AG09319 (cell line): ENCODE results near the gene STARD7.

Experiments
- DNase-seq: peaks from one replicate; pipeline ENCODE4 v3.0.0-alpha.2; 2010; ENCODE audit warnings: low read depth; ENCODE audit errors: extremely low read depth
- TF ChIP-seq, protein P1 (sequence below): IDR thresholded peaks from 2 replicates; pipeline ENCODE4 v1.5.1; 2011; ENCODE audit warnings: low read depth, mild to moderate bottlenecking, inconsistent platforms, low read length, moderate library complexity

Gene STARD7

DNA sequence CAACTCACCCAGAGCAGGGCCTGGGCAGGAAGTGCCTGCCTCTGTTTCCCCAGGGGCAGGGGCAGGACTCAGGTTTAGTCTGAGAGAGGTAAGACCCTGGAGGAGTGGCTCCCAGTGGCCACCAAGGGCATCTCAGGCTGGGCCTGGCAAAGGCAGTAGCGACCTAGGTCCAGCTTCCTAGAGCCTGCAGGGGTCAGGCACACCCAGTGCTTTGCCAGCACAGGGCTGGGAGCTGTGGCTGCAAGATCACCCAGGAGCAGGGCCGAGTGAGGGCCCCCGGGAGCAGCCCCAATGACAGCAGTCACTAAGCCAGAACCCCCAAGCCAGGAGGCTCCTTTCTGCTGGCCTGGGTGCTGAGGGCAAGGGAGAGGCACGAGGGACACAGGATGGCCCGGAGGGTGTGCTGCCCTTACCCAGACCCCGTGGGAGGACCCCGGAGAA, 54.6 kb downstream of the STARD7 start:
- TF ChIP-seq, protein P1, sequence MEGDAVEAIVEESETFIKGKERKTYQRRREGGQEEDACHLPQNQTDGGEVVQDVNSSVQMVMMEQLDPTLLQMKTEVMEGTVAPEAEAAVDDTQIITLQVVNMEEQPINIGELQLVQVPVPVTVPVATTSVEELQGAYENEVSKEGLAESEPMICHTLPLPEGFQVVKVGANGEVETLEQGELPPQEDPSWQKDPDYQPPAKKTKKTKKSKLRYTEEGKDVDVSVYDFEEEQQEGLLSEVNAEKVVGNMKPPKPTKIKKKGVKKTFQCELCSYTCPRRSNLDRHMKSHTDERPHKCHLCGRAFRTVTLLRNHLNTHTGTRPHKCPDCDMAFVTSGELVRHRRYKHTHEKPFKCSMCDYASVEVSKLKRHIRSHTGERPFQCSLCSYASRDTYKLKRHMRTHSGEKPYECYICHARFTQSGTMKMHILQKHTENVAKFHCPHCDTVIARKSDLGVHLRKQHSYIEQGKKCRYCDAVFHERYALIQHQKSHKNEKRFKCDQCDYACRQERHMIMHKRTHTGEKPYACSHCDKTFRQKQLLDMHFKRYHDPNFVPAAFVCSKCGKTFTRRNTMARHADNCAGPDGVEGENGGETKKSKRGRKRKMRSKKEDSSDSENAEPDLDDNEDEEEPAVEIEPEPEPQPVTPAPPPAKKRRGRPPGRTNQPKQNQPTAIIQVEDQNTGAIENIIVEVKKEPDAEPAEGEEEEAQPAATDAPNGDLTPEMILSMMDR = no peak
- no peak for DNase-seq

DNA sequence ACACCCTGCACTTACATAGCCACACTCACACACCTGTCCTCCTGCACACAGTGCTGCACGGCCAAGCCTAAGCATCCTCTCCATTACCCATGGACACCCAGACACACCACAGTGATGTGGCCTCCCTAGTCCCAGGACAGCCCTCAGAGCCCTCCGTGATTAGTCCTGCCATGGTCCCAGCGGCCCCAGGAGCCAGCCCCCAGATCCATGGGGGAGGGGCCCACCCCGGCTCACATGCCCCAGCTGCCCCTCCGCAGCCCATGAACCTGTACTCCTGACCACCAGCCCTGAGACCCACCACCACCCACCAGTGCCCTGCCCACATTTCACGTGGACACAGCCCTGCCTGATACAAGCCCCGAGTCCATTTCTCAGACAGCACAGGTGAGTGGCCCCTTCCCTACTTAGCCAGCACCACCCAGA, 55.3 kb downstream of the STARD7 start:
- TF ChIP-seq, protein P1 = no peak
- DNase-seq = no peak

DNA sequence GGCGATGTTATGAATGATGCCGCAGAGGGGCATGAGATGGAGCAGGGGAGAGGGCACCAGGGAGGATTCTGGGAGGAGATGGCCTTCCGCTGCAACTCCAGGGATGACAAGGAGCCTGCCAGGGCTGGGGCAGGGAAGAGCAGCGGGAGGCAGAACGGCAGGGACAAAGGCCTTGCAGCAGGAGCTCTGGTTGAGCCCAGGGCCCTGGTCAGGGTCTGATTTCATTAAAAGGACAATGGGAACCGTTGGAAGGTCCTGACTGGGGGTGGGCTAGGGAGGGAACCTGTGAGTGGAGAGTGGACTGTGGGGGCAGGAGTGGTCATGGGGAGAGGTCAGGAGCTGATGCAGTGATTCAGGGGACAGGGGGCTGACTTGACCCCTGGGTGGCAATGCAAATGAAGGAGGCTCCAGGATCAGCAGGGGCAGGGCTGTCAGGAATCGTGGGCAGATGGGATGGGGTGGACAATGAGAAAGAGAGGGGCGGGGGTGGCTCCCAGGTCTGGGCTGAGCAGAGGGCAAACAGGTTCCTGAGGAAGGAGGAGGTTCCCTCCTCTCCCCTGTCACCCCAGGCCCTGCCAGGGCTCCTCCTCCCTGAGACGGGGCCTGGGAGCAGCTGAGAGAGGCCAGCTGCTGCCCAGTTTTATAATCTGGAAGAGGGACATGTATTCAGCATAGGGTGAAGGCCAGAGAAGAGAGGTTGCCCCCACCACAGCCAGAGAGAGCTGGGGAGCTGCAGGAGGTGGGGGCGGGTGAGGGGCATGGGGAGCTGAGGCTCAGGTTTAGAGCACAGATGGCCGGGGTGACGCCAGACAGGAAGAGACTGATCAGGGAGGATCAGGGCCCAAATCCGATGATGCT, 56.1 kb downstream of the STARD7 start:
- DNase-seq = no peak
- TF ChIP-seq, protein P1 = no peak

DNA sequence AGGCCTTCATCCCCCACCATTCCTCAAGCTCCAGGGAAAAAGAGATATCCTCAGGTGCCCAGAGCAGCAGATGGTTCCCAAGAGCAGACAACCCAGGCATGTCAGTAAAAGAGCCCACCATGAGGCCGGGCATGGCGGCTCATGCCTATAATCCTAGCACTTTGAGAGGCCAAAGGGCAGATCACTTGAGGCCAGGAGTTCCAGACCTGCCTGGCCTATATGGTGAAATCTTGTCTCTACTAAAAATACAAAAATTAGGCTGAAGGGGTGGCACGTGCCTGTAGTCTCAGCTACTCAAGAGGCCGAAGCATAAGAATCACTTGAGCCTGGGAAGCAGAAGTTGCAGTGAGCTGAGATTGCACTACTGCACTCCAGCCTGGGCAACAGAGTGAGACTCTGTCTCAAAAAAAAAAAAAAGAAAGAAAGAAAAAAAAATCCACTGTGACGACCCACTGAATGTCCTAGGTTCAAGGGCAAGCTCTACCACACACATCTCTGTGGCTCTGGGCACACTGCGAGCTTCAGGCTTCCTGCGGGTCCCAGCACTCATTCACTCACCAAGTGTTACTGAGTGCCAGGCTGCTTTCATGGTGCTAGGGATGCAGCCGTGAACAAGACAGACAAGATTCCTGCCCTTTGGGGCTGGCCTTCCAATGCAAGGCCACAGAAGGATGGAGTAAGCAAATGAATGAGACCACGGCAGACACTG, 56.9 kb downstream of the STARD7 start:
- DNase-seq = no peak

DNA sequence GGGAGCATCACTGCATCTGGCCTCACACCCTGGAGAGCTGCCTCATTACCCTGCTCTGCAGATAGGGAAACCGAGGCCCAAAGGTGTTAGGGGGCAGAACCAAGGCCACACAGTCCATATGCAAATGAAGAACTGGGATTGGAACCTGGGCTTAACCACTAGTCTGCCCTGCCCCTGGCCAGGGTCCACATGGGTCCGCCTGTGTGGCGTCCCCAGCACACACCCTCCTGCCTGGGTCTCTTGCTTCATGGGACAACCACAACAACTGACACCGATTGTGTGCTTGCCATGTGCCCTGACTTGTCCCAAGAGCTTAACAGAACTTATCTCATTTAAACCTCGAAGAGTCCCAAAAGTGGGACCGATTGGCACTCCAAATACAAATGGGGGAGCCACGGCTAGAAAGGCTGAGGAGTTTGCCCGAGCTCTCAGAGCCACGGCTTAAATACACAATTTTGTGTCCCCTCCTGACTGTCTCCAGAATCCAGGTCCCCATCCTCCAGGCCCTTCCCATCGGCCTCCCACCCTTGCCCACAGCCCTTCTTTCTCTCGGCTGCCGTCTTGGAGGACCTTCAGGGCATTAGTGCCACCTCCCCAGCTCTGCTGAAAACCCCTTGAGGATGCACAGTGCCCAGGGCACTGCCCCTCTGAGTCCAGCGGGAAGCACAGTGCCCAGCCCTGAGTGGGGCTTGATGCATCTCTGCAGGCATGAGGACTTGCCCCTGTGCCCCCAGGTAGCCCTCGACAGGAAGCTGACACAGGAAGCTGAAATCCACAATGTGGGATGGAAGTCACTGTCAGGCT, 57.6 kb downstream of the STARD7 start:
- no peak for DNase-seq
- TF ChIP-seq, protein P1 = no peak

More for the DNA sequence above, 56.9 kb downstream of the STARD7 start:
- TF ChIP-seq, protein P1 = no peak

DNA sequence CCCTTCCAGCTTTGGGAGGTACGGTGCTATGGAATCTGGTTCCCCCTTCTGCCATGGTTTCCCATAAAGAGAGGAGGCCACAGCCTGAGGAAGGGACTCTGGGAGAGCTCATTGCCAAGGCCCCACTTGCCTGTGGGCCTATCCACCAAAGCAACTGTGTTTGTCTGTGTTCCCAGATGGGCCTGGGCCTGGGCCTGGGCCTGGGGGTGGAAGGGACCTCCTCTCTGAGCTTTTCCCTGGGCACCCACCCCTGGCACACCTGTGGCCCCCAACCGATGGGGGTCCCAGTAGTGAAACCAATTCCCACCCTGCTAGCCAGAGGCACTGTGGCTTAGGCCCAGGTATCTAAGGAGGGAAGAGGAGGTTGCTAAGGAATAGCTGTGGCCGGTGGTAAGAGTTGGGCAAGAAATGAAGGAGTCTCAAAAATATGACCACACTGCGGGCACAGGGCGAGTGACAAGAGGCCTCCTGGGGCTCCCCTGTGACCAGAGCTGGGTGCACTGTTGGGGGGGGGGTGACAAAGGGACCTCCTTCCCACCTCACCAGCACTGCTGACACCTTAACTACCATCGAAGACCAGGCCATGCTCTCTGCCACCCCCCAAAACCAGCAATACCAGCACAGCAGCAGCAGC, 58.5 kb downstream of the STARD7 start:
- no peak for DNase-seq
- TF ChIP-seq, protein P1 = no peak
